Mesenchymal stem cell (in vitro differentiated cells and primary cell): ENCODE measurements around the gene JPH3.

Source experiments
- DNase-seq: peaks from one replicate; pipeline ENCODE4 v3.0.0-alpha.2; 2013
- H2AFZ ChIP-seq: one replicate; pipeline ENCODE4 v1.6.1; 2013; ENCODE audit warnings: low read depth, mild to moderate bottlenecking, control low read depth, inconsistent platforms, low read length, moderate library complexity
- H2AK5ac ChIP-seq: 2 replicates; pipeline ENCODE4 v1.6.1; 2013; ENCODE audit warnings: low read length, moderate library complexity, mild to moderate bottlenecking, inconsistent platforms; ENCODE audit not compliant: severe bottlenecking
- H2BK120ac ChIP-seq: one replicate; pipeline ENCODE4 v1.6.1; 2013; ENCODE audit warnings: low read depth, mild to moderate bottlenecking, inconsistent platforms, low read length, moderate library complexity
- H2BK12ac ChIP-seq, 2 experiments: one replicate each; pipeline ENCODE4 v1.6.1; 2013; ENCODE audit warnings: inconsistent platforms in 2 of 2, low read length in 2 of 2, mild to moderate bottlenecking in 2 of 2, moderate library complexity in 2 of 2, control low read depth in 1 of 2
- H2BK15ac ChIP-seq: one replicate; pipeline ENCODE4 v1.6.1; 2013; ENCODE audit warnings: mild to moderate bottlenecking, low read depth, inconsistent platforms; ENCODE audit not compliant: poor library complexity, severe bottlenecking
- H2BK5ac ChIP-seq: 2 replicates; pipeline ENCODE4 v1.6.1; 2013; ENCODE audit warnings: low read depth, mild to moderate bottlenecking, low read length, control low read depth, inconsistent platforms; ENCODE audit not compliant: poor library complexity, severe bottlenecking
- H3K14ac ChIP-seq, 2 experiments: one replicate each; pipeline ENCODE4 v1.6.1; 2013; ENCODE audit warnings: inconsistent platforms in 2 of 2, low read length in 2 of 2, control low read depth in 1 of 2, mild to moderate bottlenecking in 1 of 2, moderate library complexity in 1 of 2
- H3K18ac ChIP-seq, 2 experiments: one replicate each; pipeline ENCODE4 v1.6.1; 2013; ENCODE audit warnings: inconsistent platforms in 2 of 2, low read length in 2 of 2, control low read depth in 1 of 2, low read depth in 1 of 2, mild to moderate bottlenecking in 1 of 2
- H3K23ac ChIP-seq, 2 experiments: one replicate each; pipeline ENCODE4 v1.6.1; 2013; ENCODE audit warnings: inconsistent platforms in 2 of 2, low read length in 2 of 2, mild to moderate bottlenecking in 2 of 2, moderate library complexity in 2 of 2, control low read depth in 1 of 2
- H3K27ac ChIP-seq: 2 replicates; pipeline ENCODE4 v1.5.1; 2013; ENCODE audit warnings: mild to moderate bottlenecking, moderate library complexity, low read length, control low read depth, inconsistent platforms; ENCODE audit not compliant: poor library complexity, severe bottlenecking
- H3K27me3 ChIP-seq, 2 experiments: 2 replicates each; pipeline versions ENCODE4 v1.6.1 to v1.7.0; 2013; ENCODE audit warnings: low read length in 2 of 2, mild to moderate bottlenecking in 2 of 2, moderate library complexity in 2 of 2, control low read depth in 1 of 2, inconsistent platforms in 1 of 2; ENCODE audit not compliant: control insufficient read depth in 1 of 2, insufficient read depth in 1 of 2
- H3K36me3 ChIP-seq, 2 experiments: 2 replicates each; pipeline versions ENCODE4 v1.6.1 to v1.7.0; 2013; ENCODE audit warnings: low read length in 2 of 2, control low read depth in 1 of 2, inconsistent platforms in 1 of 2, low read depth in 1 of 2, mild to moderate bottlenecking in 1 of 2; ENCODE audit not compliant: insufficient read depth in 2 of 2, control insufficient read depth in 1 of 2
- H3K4ac ChIP-seq, 2 experiments: one replicate each; pipeline ENCODE4 v1.6.1; 2013; ENCODE audit warnings: inconsistent platforms in 2 of 2, low read length in 2 of 2, mild to moderate bottlenecking in 2 of 2, moderate library complexity in 2 of 2, control low read depth in 1 of 2, low read depth in 1 of 2
- H3K4me1 ChIP-seq: 2 replicates; pipeline ENCODE4 v1.6.1; 2013; ENCODE audit warnings: low read depth, low read length, control low read depth; ENCODE audit not compliant: control insufficient read depth, insufficient read depth
- H3K4me2 ChIP-seq: 2 replicates; pipeline ENCODE4 v1.6.1; 2013; ENCODE audit warnings: low read length, mild to moderate bottlenecking, inconsistent platforms; ENCODE audit not compliant: poor library complexity, severe bottlenecking
- H3K4me3 ChIP-seq, 2 experiments: 2 replicates each; pipeline versions ENCODE4 v1.5.1 to v1.7.0; 2013; ENCODE audit warnings: low read length in 2 of 2, mild to moderate bottlenecking in 2 of 2, control low read depth in 1 of 2, low read depth in 1 of 2; ENCODE audit not compliant: insufficient read depth in 1 of 2
- H3K79me1 ChIP-seq: replicated peaks from 2 replicates; pipeline ENCODE4 v1.6.1; 2013; ENCODE audit warnings: mild to moderate bottlenecking, control low read depth, low read length, inconsistent platforms; ENCODE audit not compliant: poor library complexity, severe bottlenecking
- H3K9ac ChIP-seq: 2 replicates; pipeline ENCODE4 v1.7.0; 2013; ENCODE audit warnings: mild to moderate bottlenecking, low read length, moderate library complexity
- H3K9me3 ChIP-seq: 2 replicates; pipeline ENCODE4 v1.7.0; 2013; ENCODE audit warnings: mild to moderate bottlenecking, low read length; ENCODE audit not compliant: control insufficient read depth
- H4K8ac ChIP-seq: one replicate; pipeline ENCODE4 v1.6.1; 2013; ENCODE audit warnings: inconsistent platforms, mild to moderate bottlenecking, low read length, moderate library complexity
- H4K91ac ChIP-seq: one replicate; pipeline ENCODE4 v1.6.1; 2013; ENCODE audit warnings: mild to moderate bottlenecking, low read length, inconsistent platforms
- WGBS: methylation state at CpG from one replicate; pipeline ENCODE4 v1.1.7; 2013; ENCODE audit warnings: mixed read lengths; 5-methylcytosine and 5-hydroxymethylcytosine counted together

The JPH3 gene

GRCh38 chr16:87555647-87556046 lies 46.7 kb upstream of the JPH3 start:
- Histone ChIP-seq H4K91ac (no peak overlapping the region), H3K27ac (no peak overlapping the region), H3K23ac (no peak overlapping the region), H2BK120ac (no peak overlapping the region), H3K4me3 (no peak overlapping the region), H2BK12ac (peak overlapping the region in 1 of 2 experiments; percentile 61), H3K79me1 (no peaks in the 10 kb centered on the region), H3K9me3 (no peaks in the 10 kb centered on the region), H4K8ac (no peak overlapping the region), H2BK15ac (no peak overlapping the region), H3K18ac (no peak overlapping the region), H2AFZ (no peak overlapping the region), H3K9ac (no peak overlapping the region), H3K4me1 (peaks cover 15% of the 10 kb centered on the region), H2AK5ac (no peak overlapping the region), H2BK5ac (no peak overlapping the region), H3K14ac (no peak overlapping the region), H3K36me3 (no peaks in the 10 kb centered on the region), H3K27me3 (peaks cover 8 to 21% of the 10 kb centered on the region in 2 experiments), H3K4me2 (no peak overlapping the region), H3K4ac (no peak overlapping the region)
- no peak for DNase-seq
- WGBS = 86% methylated on average over 13 of the region's 17 CpGs

GRCh38 chr16:87556941-87557459 lies 45.3 kb upstream of the JPH3 start:
- peak overlapping the region; percentile 84 for H4K91ac ChIP-seq
- peak overlapping the region in 1 of 2 experiments; percentile 38 for H3K4me3 ChIP-seq
- H4K8ac ChIP-seq = peak overlapping the region; percentile 97
- H3K27me3 ChIP-seq = peaks cover 8 to 22% of the 10 kb centered on the region in 2 experiments
- H2BK120ac ChIP-seq = peak overlapping the region; percentile 42
- no peaks in the 10 kb centered on the region for H3K79me1 ChIP-seq
- peak overlapping the region in 1 of 2 experiments; percentile 62 for H3K14ac ChIP-seq
- H3K18ac ChIP-seq = peak overlapping the region; percentile 58 to 80
- peak; percentile 81 for DNase-seq
- H2AFZ ChIP-seq = no peak overlapping the region
- peak overlapping the region; percentile 82 to 94 for H2BK12ac ChIP-seq
- H3K4ac ChIP-seq = peak overlapping the region; percentile 35 to 44
- peak overlapping the region; percentile 68 for H2BK15ac ChIP-seq
- 26% methylated on average over 7 of the region's 7 CpGs for WGBS
- H3K9ac ChIP-seq = peak overlapping the region; percentile 74
- no peaks in the 10 kb centered on the region for H3K36me3 ChIP-seq
- no peak overlapping the region for H3K4me2 ChIP-seq
- H2AK5ac ChIP-seq = no peak overlapping the region
- no peaks in the 10 kb centered on the region for H3K9me3 ChIP-seq
- no peak overlapping the region for H2BK5ac ChIP-seq
- H3K4me1 ChIP-seq = peaks cover 15% of the 10 kb centered on the region
- no peak overlapping the region for H3K27ac ChIP-seq
- H3K23ac ChIP-seq = no peak overlapping the region

GRCh38 chr16:87558682-87559081 lies 43.6 kb upstream of the JPH3 start:
- no peaks in the 10 kb centered on the region for H3K9me3 ChIP-seq
- no peak overlapping the region for H3K18ac ChIP-seq
- no peak overlapping the region for H4K8ac ChIP-seq
- WGBS = 83% methylated on average over 3 of the region's 3 CpGs
- no peak overlapping the region for H2BK15ac ChIP-seq
- H3K9ac ChIP-seq = no peak overlapping the region
- H3K36me3 ChIP-seq = no peaks in the 10 kb centered on the region
- no peak overlapping the region for H3K4me3 ChIP-seq
- no peak overlapping the region for H2AK5ac ChIP-seq
- H3K4ac ChIP-seq = no peak overlapping the region
- no peak overlapping the region for H3K23ac ChIP-seq
- no peak overlapping the region for H2BK12ac ChIP-seq
- H2AFZ ChIP-seq = no peak overlapping the region
- no peaks in the 10 kb centered on the region for H3K79me1 ChIP-seq
- H3K14ac ChIP-seq = no peak overlapping the region
- H3K4me1 ChIP-seq = peaks cover 9% of the 10 kb centered on the region
- peaks cover 4 to 8% of the 10 kb centered on the region in 2 experiments for H3K27me3 ChIP-seq
- H2BK5ac ChIP-seq = no peak overlapping the region
- H4K91ac ChIP-seq = peak overlapping the region; percentile 58
- no peak overlapping the region for H2BK120ac ChIP-seq
- no peak for DNase-seq
- H3K27ac ChIP-seq = no peak overlapping the region
- no peak overlapping the region for H3K4me2 ChIP-seq

- H2AFZ ChIP-seq = no peak overlapping the region
- H3K4ac ChIP-seq = no peak overlapping the region
- H3K23ac ChIP-seq = no peak overlapping the region
- H2BK15ac ChIP-seq = no peak overlapping the region
- no peak overlapping the region for H3K9ac ChIP-seq
- no peak overlapping the region for H2BK5ac ChIP-seq
- no peaks in the 10 kb centered on the region for H3K36me3 ChIP-seq
- H3K79me1 ChIP-seq = no peaks in the 10 kb centered on the region
- no peak overlapping the region for H3K14ac ChIP-seq
- H3K4me2 ChIP-seq = no peak overlapping the region
- H4K8ac ChIP-seq = no peak overlapping the region
- no peak overlapping the region for H3K27ac ChIP-seq
- no peak for DNase-seq
- no peak overlapping the region for H2AK5ac ChIP-seq
- H3K9me3 ChIP-seq = no peaks in the 10 kb centered on the region
- H3K27me3 ChIP-seq = peaks cover 4 to 7% of the 10 kb centered on the region in 2 experiments
- H2BK120ac ChIP-seq = no peak overlapping the region
- H3K18ac ChIP-seq = no peak overlapping the region
- H3K4me3 ChIP-seq = no peak overlapping the region
- no peak overlapping the region for H4K91ac ChIP-seq
- H2BK12ac ChIP-seq = no peak overlapping the region
- peaks cover 11% of the 10 kb centered on the region for H3K4me1 ChIP-seq
- WGBS = 95% methylated on average over 17 of the region's 17 CpGs
These were observed 42.4 kb upstream of the JPH3 start for GRCh38 chr16:87559945-87560344.
